ENCODE results near the gene GRXCR2. TPM values are rescaled to one million over a fixed set of nuclear protein-coding genes. Genes with fewer than 3 reads are reported as not detected.

The GRXCR2 gene
- total and polyA plus RNA-seq, 2 donors from 2014 or later, result not detected

GRCh38 chr5:145920542-145921210, 47.9 kb upstream of the GRXCR2 start:
- Histone ChIP-seq H3K27me3 (ENCODE audit: control insufficient read depth, insufficient read depth, low read length) (no peaks in the 10 kb centered on the region), H3K36me3 (ENCODE audit: control insufficient read depth in 2 of 3, insufficient read depth in 3 of 3, low read length in 3 of 3) (no peaks in the 10 kb centered on the region), H3K4me3 (ENCODE audit: low read length in 3 of 3) (no peak overlapping the region), H3K9ac (ENCODE audit: low read length in 3 of 3) (no peak overlapping the region), H3K27ac (ENCODE audit: low read depth in 2 of 2, low read length in 2 of 2) (no peak overlapping the region), H3K4me1 (ENCODE audit: control insufficient read depth in 2 of 3, insufficient read depth in 2 of 3, low read depth in 1 of 3, low read length in 3 of 3) (no peaks in the 10 kb centered on the region), H3K9me3 (ENCODE audit: control insufficient read depth in 2 of 3, insufficient read depth in 1 of 3, low read length in 3 of 3) (no peaks in the 10 kb centered on the region)
- no peak for FAIRE-seq
- DNase-seq, result no peak
- TF ChIP-seq CTCF (IDR thresholded peaks at IDR 0.05; ENCODE audit: borderline replicate concordance, extremely low read depth, insufficient read depth), result no peak
- intact Hi-C loops (cut with DNase I), result no loop called here

DNA sequence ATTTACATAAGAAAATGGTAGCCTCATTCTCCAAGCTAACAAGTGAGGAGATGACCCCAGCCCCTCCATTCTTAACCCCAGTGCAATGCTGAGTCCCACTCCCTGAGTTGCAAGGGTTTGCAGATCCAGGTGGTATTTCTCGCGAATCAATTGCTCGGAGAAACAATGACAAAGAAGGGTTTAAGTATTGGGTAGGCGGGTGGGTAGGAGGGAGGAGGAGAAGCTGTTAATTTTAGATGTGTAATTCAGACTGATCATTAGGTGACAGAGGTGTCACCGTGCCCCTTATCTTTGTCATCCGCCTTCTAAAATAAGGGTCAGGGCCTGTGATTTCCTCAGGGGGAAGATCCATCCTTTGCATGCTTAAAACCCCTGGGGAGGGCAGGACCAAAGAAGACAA, 46.6 kb upstream of the GRXCR2 start:
- Histone ChIP-seq H3K27me3 (ENCODE audit: control insufficient read depth, insufficient read depth, low read length) (no peaks in the 10 kb centered on the region), H3K4me1 (ENCODE audit: control insufficient read depth in 2 of 3, insufficient read depth in 2 of 3, low read depth in 1 of 3, low read length in 3 of 3) (no peaks in the 10 kb centered on the region), H3K27ac (ENCODE audit: low read depth in 2 of 2, low read length in 2 of 2) (no peak overlapping the region), H3K9ac (ENCODE audit: low read length in 3 of 3) (no peak overlapping the region), H3K36me3 (ENCODE audit: control insufficient read depth in 2 of 3, insufficient read depth in 3 of 3, low read length in 3 of 3) (no peaks in the 10 kb centered on the region), H3K9me3 (ENCODE audit: control insufficient read depth in 2 of 3, insufficient read depth in 1 of 3, low read length in 3 of 3) (no peaks in the 10 kb centered on the region), H3K4me3 (ENCODE audit: low read length in 3 of 3) (no peak overlapping the region)
- TF ChIP-seq CTCF (IDR thresholded peaks at IDR 0.05; ENCODE audit: borderline replicate concordance, extremely low read depth, insufficient read depth), result no peak
- FAIRE-seq (no peak), DNase-seq (no peak)
- intact Hi-C loops (cut with DNase I), result no loop called here

- no peak overlapping the region for H3K27ac ChIP-seq (ENCODE audit: low read depth in 2 of 2, low read length in 2 of 2)
- H3K9me3 ChIP-seq (ENCODE audit: control insufficient read depth in 2 of 3, insufficient read depth in 1 of 3, low read length in 3 of 3), result no peaks in the 10 kb centered on the region
- no peak overlapping the region for H3K4me3 ChIP-seq (ENCODE audit: low read length in 3 of 3)
- no peak for DNase-seq
- H3K36me3 ChIP-seq (ENCODE audit: control insufficient read depth in 2 of 3, insufficient read depth in 3 of 3, low read length in 3 of 3), result no peaks in the 10 kb centered on the region
- intact Hi-C loops (cut with DNase I), result no loop called here
- no peak overlapping the region for H3K9ac ChIP-seq (ENCODE audit: low read length in 3 of 3)
- no peak for TF ChIP-seq CTCF (IDR thresholded peaks at IDR 0.05; ENCODE audit: borderline replicate concordance, extremely low read depth, insufficient read depth)
- FAIRE-seq, result no peak
- H3K27me3 ChIP-seq (ENCODE audit: control insufficient read depth, insufficient read depth, low read length), result no peaks in the 10 kb centered on the region
- H3K4me1 ChIP-seq (ENCODE audit: control insufficient read depth in 2 of 3, insufficient read depth in 2 of 3, low read depth in 1 of 3, low read length in 3 of 3), result no peaks in the 10 kb centered on the region
These were observed 45.6 kb upstream of the GRXCR2 start for GRCh38 chr5:145918397-145918796.

- FAIRE-seq, result no peak
- TF ChIP-seq CTCF (IDR thresholded peaks at IDR 0.05; ENCODE audit: borderline replicate concordance, extremely low read depth, insufficient read depth), result no peak
- H3K27me3 ChIP-seq (ENCODE audit: control insufficient read depth, insufficient read depth, low read length), result no peaks in the 10 kb centered on the region
- no peaks in the 10 kb centered on the region for H3K4me1 ChIP-seq (ENCODE audit: control insufficient read depth in 2 of 3, insufficient read depth in 2 of 3, low read depth in 1 of 3, low read length in 3 of 3)
- no peak overlapping the region for H3K4me3 ChIP-seq (ENCODE audit: low read length in 3 of 3)
- no peaks in the 10 kb centered on the region for H3K36me3 ChIP-seq (ENCODE audit: control insufficient read depth in 2 of 3, insufficient read depth in 3 of 3, low read length in 3 of 3)
- H3K27ac ChIP-seq (ENCODE audit: low read depth in 2 of 2, low read length in 2 of 2), result no peak overlapping the region
- DNase-seq, result no peak
- no peak overlapping the region for H3K9ac ChIP-seq (ENCODE audit: low read length in 3 of 3)
- intact Hi-C loops (cut with DNase I), result no loop called here
- H3K9me3 ChIP-seq (ENCODE audit: control insufficient read depth in 2 of 3, insufficient read depth in 1 of 3, low read length in 3 of 3), result no peaks in the 10 kb centered on the region
These were observed 44.5 kb upstream of the GRXCR2 start for GRCh38 chr5:145917288-145917687.
